ENCODE data around the gene N4BP2L2. TPM values are rescaled to one million over a fixed set of nuclear protein-coding genes. Genes with fewer than 3 reads are reported as not detected.

N4BP2L2 gene
- total and polyA plus RNA-seq, 2 experiments from 2014 or later, result 63.1 to 160 TPM

DNA sequence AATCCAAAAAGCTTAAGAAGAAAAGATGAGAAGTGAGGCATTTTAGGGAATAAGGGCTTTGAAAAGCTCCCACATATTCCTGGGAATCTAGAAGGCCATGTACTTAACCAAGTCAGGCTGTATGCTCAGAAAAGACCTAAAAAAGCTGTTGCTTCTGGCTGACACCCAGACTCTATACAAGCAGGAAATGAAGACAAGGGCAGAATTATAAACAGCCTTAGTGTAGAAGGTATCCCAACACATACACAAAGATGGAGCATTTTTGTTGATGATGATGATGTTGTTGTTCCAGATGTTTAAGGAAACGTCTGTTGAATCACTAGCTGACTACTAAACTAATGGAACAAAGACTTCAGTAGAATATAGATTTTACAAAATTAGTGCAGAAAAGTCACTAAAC lies 84.6 kb downstream of the N4BP2L2 start:
- Histone ChIP-seq H3K4me2 (no peak overlapping the region), H3K4me1 (ENCODE audit: insufficient read depth) (no peaks in the 10 kb centered on the region), H3K36me3 (ENCODE audit: insufficient read depth) (no peaks in the 10 kb centered on the region), H3K27ac (ENCODE audit: low read depth) (no peak overlapping the region), H3F3A (replicated peaks; ENCODE audit: low read depth) (no peaks in the 10 kb centered on the region), H4K20me1 (replicated peaks; ENCODE audit: insufficient read depth) (no peaks in the 10 kb centered on the region), H3K9me2 (ENCODE audit: insufficient read depth) (no peaks in the 10 kb centered on the region), H3K4me3 (no peak overlapping the region), H2AFZ (no peak overlapping the region), H3K27me3 (ENCODE audit: insufficient read depth) (no peaks in the 10 kb centered on the region), H3K79me2 (replicated peaks; ENCODE audit: insufficient read depth) (no peaks in the 10 kb centered on the region)
- H3K4me1 Mint-ChIP-seq, result no peaks in the 10 kb centered on the region; the same call in 2 of the 3 replicates
- no peak overlapping the region for H3K27ac Mint-ChIP-seq
- no peak for ATAC-seq
- H3K4me3 Mint-ChIP-seq, result no peak overlapping the region
- peaks cover 8% of the 10 kb centered on the region for H3K27me3 Mint-ChIP-seq (ENCODE audit: insufficient read depth, low read depth, poor library complexity)
- H3K36me3 Mint-ChIP-seq (ENCODE audit: low read depth), result peaks cover 20% of the 10 kb centered on the region
- H3K9me3 Mint-ChIP-seq, result peaks cover 15% of the 10 kb centered on the region
- TF ChIP-seq EZH2phosphoT487 (IDR thresholded peaks at IDR 0.05; ENCODE audit: unreplicated experiment) (no peak), ZNF114 (CRISPR knock-in tag; IDR thresholded peaks at IDR 0.05) (no peak), JUNB (IDR thresholded peaks at IDR 0.05; ENCODE audit: unreplicated experiment) (no peak)
- TF ChIP-seq, protein P1, sequence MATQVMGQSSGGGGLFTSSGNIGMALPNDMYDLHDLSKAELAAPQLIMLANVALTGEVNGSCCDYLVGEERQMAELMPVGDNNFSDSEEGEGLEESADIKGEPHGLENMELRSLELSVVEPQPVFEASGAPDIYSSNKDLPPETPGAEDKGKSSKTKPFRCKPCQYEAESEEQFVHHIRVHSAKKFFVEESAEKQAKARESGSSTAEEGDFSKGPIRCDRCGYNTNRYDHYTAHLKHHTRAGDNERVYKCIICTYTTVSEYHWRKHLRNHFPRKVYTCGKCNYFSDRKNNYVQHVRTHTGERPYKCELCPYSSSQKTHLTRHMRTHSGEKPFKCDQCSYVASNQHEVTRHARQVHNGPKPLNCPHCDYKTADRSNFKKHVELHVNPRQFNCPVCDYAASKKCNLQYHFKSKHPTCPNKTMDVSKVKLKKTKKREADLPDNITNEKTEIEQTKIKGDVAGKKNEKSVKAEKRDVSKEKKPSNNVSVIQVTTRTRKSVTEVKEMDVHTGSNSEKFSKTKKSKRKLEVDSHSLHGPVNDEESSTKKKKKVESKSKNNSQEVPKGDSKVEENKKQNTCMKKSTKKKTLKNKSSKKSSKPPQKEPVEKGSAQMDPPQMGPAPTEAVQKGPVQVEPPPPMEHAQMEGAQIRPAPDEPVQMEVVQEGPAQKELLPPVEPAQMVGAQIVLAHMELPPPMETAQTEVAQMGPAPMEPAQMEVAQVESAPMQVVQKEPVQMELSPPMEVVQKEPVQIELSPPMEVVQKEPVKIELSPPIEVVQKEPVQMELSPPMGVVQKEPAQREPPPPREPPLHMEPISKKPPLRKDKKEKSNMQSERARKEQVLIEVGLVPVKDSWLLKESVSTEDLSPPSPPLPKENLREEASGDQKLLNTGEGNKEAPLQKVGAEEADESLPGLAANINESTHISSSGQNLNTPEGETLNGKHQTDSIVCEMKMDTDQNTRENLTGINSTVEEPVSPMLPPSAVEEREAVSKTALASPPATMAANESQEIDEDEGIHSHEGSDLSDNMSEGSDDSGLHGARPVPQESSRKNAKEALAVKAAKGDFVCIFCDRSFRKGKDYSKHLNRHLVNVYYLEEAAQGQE (IDR thresholded peaks at IDR 0.05; ENCODE audit: unreplicated experiment), result no peak
- TF ChIP-seq, protein P2, sequence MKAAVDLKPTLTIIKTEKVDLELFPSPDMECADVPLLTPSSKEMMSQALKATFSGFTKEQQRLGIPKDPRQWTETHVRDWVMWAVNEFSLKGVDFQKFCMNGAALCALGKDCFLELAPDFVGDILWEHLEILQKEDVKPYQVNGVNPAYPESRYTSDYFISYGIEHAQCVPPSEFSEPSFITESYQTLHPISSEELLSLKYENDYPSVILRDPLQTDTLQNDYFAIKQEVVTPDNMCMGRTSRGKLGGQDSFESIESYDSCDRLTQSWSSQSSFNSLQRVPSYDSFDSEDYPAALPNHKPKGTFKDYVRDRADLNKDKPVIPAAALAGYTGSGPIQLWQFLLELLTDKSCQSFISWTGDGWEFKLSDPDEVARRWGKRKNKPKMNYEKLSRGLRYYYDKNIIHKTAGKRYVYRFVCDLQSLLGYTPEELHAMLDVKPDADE (IDR thresholded peaks at IDR 0.05), result no peak
- TF ChIP-seq, protein P3, sequence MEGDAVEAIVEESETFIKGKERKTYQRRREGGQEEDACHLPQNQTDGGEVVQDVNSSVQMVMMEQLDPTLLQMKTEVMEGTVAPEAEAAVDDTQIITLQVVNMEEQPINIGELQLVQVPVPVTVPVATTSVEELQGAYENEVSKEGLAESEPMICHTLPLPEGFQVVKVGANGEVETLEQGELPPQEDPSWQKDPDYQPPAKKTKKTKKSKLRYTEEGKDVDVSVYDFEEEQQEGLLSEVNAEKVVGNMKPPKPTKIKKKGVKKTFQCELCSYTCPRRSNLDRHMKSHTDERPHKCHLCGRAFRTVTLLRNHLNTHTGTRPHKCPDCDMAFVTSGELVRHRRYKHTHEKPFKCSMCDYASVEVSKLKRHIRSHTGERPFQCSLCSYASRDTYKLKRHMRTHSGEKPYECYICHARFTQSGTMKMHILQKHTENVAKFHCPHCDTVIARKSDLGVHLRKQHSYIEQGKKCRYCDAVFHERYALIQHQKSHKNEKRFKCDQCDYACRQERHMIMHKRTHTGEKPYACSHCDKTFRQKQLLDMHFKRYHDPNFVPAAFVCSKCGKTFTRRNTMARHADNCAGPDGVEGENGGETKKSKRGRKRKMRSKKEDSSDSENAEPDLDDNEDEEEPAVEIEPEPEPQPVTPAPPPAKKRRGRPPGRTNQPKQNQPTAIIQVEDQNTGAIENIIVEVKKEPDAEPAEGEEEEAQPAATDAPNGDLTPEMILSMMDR (conservative IDR thresholded peaks at IDR 0.05; ENCODE audit: low read depth in 2 of 2), result no peak
- no peak for DNase-seq (ENCODE audit: low spot score)

DNA sequence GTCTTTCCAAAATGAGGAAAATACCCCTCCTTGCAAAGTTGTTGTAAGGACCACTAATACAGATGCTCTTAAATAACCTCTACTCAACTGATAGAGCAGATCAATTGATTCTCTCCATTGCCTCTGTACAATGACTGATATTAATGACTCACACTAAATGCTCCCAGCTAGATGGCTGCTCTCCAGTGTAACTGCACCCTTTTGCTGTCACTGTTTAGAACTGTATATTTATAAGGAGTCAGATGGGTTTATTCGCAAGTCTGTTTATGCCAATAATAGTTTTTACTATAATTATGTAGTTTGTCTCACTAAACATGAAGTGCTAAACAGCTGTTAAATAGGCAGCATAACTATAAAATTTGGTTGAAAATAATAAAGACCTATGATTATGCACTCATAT lies 89.6 kb downstream of the N4BP2L2 start:
- H3K4me1 ChIP-seq (ENCODE audit: insufficient read depth), result no peaks in the 10 kb centered on the region
- Mint-ChIP-seq H3K9me3 (peaks cover 3% of the 10 kb centered on the region; the same call in 1 of the 3 replicates), H3K27me3 (ENCODE audit: insufficient read depth, low read depth, poor library complexity) (no peaks in the 10 kb centered on the region), H3K27ac (no peak overlapping the region), H3K4me1 (no peaks in the 10 kb centered on the region), H3K4me3 (no peak overlapping the region), H3K36me3 (ENCODE audit: low read depth) (peaks cover 6% of the 10 kb centered on the region; the same call in 2 of the 3 replicates)
- no peaks in the 10 kb centered on the region for H3K27me3 ChIP-seq (ENCODE audit: insufficient read depth)
- H3K4me3 ChIP-seq, result no peak overlapping the region
- H2AFZ ChIP-seq, result no peak overlapping the region
- H3F3A ChIP-seq (replicated peaks; ENCODE audit: low read depth), result no peaks in the 10 kb centered on the region
- ATAC-seq (no peak), DNase-seq (ENCODE audit: low spot score) (no peak)
- no peaks in the 10 kb centered on the region for H3K79me2 ChIP-seq (replicated peaks; ENCODE audit: insufficient read depth)
- no peak overlapping the region for H3K27ac ChIP-seq (ENCODE audit: low read depth)
- H3K4me2 ChIP-seq, result no peak overlapping the region
- no peaks in the 10 kb centered on the region for H3K36me3 ChIP-seq (ENCODE audit: insufficient read depth)
- no peaks in the 10 kb centered on the region for H3K9me2 ChIP-seq (ENCODE audit: insufficient read depth)
- H4K20me1 ChIP-seq (replicated peaks; ENCODE audit: insufficient read depth), result no peaks in the 10 kb centered on the region
- TF ChIP-seq POLR2AphosphoS5 (IDR thresholded peaks at IDR 0.05; ENCODE audit: low read depth) (no peak), ZNF331 (CRISPR knock-in tag; IDR thresholded peaks at IDR 0.05; ENCODE audit: low read depth) (no peak), EZH2phosphoT487 (IDR thresholded peaks at IDR 0.05; ENCODE audit: unreplicated experiment) (no peak)
- TF ChIP-seq, protein P3 (conservative IDR thresholded peaks at IDR 0.05; ENCODE audit: low read depth in 2 of 2), result no peak

Measured in GM23338 (cell line).